ENCODE measurements around the gene FIBCD1. TPM values are rescaled to one million over a fixed set of nuclear protein-coding genes. Genes with fewer than 3 reads are reported as not detected.

FIBCD1 gene
- total RNA-seq, 6 experiments from 2014 or later = not detected

DNA sequence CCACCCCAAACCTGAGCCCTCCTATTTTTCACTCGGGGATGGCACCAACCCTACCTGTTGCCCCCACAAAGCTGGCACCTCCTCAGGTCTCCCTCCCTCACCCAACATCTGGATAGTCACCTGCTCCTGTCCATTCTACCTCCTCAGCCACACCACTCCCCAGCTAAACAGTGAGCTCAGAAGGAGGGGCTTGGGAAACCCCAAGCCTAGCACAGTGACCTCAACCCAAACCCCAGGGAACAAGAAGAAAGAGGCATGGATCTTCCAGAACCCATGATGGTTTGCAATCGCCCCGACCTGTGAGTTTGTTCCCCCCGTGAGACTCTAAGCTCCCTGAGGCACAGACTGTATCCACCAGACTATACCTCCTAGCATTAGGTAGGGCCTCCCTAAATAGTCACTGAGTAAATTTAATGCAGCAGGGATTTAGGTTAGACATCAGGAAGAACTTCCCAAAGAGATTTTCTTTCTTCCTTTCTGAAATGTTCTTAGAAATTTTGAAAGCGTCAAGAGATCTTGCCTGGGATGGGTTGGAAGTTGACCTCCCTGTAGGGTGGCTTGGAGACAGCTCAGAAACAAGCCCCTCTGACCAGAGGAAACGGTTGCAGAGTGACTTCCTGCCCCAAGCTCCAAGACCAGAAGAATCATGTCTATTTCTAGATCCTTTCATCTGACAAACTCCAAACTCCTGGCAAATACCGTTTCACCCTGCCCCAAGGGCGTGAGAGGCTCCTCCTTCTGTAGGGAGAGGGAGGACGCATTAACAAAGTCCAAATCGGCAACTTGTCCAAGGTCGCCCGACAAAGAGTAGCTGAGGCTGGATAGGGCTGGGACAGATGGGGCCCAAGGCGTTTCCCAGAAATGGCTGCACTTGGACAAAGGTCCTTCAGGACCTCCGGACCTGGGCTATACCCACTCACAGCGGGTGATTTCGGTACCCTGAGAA is 4.1 kb downstream of the FIBCD1 start:
- Histone ChIP-seq H3K27ac (no peak overlapping the region), H3K9me3 (no peaks in the 10 kb centered on the region), H3K4me1 (peaks cover 0 to 10% (median 0%) of the 10 kb centered on the region in 4 donors), H3K4me3 (no peak overlapping the region), H3K27me3 (peaks cover 0 to 20% of the 10 kb centered on the region in 2 donors), H3K36me3 (no peaks in the 10 kb centered on the region)
- WGBS (ENCODE audit: insufficient coverage, low coverage, low lambda C conversion rate, missing lambda C conversion rate) = 33% methylated on average over 11 of the region's 16 CpGs
- DNase-seq (no peak), ATAC-seq (no peak)
- intact Hi-C loops (cut with DNase I) = no loop called here
- no peak for TF ChIP-seq POLR2A (IDR thresholded peaks at IDR 0.05)
- TF ChIP-seq, protein P1, sequence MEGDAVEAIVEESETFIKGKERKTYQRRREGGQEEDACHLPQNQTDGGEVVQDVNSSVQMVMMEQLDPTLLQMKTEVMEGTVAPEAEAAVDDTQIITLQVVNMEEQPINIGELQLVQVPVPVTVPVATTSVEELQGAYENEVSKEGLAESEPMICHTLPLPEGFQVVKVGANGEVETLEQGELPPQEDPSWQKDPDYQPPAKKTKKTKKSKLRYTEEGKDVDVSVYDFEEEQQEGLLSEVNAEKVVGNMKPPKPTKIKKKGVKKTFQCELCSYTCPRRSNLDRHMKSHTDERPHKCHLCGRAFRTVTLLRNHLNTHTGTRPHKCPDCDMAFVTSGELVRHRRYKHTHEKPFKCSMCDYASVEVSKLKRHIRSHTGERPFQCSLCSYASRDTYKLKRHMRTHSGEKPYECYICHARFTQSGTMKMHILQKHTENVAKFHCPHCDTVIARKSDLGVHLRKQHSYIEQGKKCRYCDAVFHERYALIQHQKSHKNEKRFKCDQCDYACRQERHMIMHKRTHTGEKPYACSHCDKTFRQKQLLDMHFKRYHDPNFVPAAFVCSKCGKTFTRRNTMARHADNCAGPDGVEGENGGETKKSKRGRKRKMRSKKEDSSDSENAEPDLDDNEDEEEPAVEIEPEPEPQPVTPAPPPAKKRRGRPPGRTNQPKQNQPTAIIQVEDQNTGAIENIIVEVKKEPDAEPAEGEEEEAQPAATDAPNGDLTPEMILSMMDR (IDR thresholded peaks at IDR 0.05) = no peak

DNA sequence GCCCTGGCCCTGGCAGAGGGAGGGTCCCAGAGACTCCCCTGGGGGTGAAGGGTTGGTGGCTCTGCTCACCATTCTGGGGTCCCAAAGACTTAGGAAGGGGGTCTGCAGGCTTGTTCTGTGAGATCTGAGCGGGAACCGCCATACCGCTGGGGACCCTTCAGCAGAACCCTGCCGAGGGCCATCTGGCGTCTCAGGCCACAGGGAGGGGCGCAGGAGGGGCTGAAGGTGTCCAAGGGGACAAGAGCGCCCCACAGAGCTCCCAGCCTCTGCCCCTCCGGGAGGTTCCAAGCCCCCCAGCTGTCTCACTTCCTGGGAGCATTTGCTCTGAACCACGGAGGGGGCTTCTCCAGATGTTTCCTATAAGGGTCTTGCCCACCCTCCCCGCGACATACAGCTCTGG is 4.8 kb downstream of the FIBCD1 start:
- no peak for TF ChIP-seq POLR2A (IDR thresholded peaks at IDR 0.05)
- TF ChIP-seq, protein P1 (IDR thresholded peaks at IDR 0.05) = no peak
- Histone ChIP-seq H3K4me1 (peaks cover 0 to 4% (median 0%) of the 10 kb centered on the region in 4 donors), H3K27me3 (peaks cover 0 to 15% of the 10 kb centered on the region in 2 donors), H3K27ac (no peak overlapping the region), H3K9me3 (no peaks in the 10 kb centered on the region), H3K4me3 (no peak overlapping the region), H3K36me3 (no peaks in the 10 kb centered on the region)
- no peak for DNase-seq
- no peak for ATAC-seq
- WGBS (ENCODE audit: insufficient coverage, low coverage, low lambda C conversion rate, missing lambda C conversion rate) = no CpG with 5 or more reads among the region's 11 CpGs
- intact Hi-C loops (cut with DNase I) = no loop called here

DNA sequence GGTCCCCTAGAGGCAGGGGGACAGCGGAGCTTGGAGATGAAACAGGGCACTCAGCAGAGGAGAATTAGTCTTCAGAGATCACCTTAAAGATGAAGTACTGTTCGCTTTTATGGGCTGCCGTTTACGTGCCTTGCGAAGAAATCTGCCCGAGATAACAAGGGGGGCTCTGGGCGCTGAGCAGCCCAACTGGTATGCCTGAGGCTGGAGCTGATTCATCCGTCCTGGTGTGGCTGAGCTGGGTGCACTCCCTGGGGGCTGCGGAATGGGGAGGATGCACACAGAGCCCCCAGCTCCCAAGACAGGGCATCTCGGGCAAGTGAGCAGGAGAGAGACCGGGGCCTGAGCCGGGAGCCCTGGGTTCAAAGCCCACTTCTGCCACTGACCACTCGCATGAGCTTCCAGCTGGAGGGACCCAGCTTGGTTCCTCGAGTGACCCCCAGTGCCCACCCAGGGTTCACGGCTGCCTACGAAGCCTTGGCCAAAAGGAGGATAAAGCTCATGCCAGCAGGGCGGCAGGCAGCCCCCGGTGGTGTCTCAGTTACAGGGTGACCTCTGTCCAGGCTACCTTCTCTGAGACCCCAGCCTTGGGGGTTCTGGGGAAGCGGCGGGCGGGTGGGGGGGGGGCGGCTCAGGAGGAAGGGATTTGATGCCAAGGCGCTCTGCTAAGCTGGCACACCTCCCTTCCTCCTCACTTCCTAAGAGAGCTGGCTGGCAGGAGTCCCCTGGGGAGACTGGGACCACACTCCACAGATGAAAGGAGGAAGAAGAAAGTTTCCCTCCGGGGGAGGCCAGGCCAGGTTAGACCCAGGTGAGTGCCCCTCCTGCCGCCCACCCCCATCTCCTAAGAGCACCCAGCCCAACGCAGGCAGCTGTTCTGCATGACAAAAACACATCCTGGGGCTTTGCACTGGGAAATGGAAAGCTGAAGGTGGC is 5.7 kb downstream of the FIBCD1 start:
- intact Hi-C loops (cut with DNase I) = no loop called here
- no peak for TF ChIP-seq POLR2A (IDR thresholded peaks at IDR 0.05)
- TF ChIP-seq, protein P1 (IDR thresholded peaks at IDR 0.05) = no peak
- H3K4me3 ChIP-seq = no peak overlapping the region
- no peak for ATAC-seq
- H3K27me3 ChIP-seq = peaks cover 0 to 11% of the 10 kb centered on the region in 2 donors
- no peak for DNase-seq
- no peaks in the 10 kb centered on the region for H3K4me1 ChIP-seq
- H3K27ac ChIP-seq = no peak overlapping the region
- 12% methylated on average over 8 of the region's 26 CpGs for WGBS (ENCODE audit: insufficient coverage, low coverage, low lambda C conversion rate, missing lambda C conversion rate)
- H3K36me3 ChIP-seq = no peaks in the 10 kb centered on the region
- H3K9me3 ChIP-seq = no peaks in the 10 kb centered on the region

DNA sequence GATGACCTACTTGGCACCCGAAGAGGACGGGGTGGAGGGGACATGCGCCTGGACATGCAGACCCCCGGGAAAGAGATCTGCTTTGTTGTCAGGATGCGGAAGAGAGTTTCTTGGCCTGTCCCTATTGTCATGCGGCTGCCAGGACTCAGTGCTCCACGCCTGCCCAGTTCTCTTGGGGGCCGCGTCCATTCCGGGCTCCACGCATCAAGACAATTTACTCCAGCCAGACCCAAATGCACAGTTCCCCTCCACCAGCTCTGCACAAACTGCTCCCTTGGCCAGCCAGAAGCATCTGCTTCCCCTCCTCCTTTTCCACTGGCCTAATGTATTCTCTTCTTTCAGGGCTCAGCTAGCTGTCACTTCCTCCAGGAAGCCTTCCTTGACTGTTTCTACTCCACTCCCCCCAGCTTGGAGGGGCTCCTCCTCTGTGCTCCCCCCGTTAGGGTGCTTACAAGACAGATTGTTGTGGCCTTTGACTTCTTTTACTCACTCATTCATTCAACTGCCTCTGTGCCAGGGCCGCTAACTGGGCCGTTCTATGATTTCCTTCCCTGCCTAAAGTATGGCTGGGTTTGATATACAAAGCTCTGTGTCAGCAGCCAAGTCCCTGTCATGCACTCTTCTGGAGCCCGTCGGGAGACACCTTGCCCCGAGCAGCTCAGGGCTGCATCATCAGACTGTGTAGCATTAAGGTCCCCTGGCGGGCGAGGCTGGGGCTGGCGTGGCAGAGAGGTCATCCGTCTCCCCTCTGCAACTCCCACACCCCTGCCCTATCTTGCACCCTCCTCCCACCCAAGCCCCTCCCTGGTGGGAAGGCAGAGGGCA is 6.6 kb downstream of the FIBCD1 start:
- H3K4me1 ChIP-seq = no peaks in the 10 kb centered on the region

More for the DNA sequence above, 6.6 kb downstream of the FIBCD1 start:
- Histone ChIP-seq H3K27ac (no peak overlapping the region), H3K36me3 (no peaks in the 10 kb centered on the region), H3K4me3 (no peak overlapping the region), H3K9me3 (no peaks in the 10 kb centered on the region), H3K27me3 (peaks cover 0 to 3% of the 10 kb centered on the region in 2 donors)
- DNase-seq = no peak
- no peak for ATAC-seq
- TF ChIP-seq, protein P1 (IDR thresholded peaks at IDR 0.05) = no peak
- TF ChIP-seq POLR2A (IDR thresholded peaks at IDR 0.05) = no peak
- WGBS (ENCODE audit: insufficient coverage, low coverage, low lambda C conversion rate, missing lambda C conversion rate) = 6% methylated on average over 9 of the region's 21 CpGs
- intact Hi-C loops (cut with DNase I) = no loop called here
